CD4-positive, alpha-beta T cell treated with Interleukin-6 for 4 hours (primary cell): ENCODE measurements around the gene AK2.
"Not testable (repeated sequence)": the region's sequence is repeated elsewhere in the genome, so short reads cannot be mapped to it uniquely, and the experiment has no call there.

ENCODE experiments used
- DNase-seq: peaks from one replicate; pipeline ENCODE4 v3.0.0-alpha.2; 2020; ENCODE audit warnings: mixed read lengths

The AK2 gene

GRCh38 chr1:33050221-33051076, 13.8 kb upstream of the AK2 start:
- DNase-seq = no peak

GRCh38 chr1:33049371-33049770, 12.7 kb upstream of the AK2 start:
- DNase-seq = no peak

DNA sequence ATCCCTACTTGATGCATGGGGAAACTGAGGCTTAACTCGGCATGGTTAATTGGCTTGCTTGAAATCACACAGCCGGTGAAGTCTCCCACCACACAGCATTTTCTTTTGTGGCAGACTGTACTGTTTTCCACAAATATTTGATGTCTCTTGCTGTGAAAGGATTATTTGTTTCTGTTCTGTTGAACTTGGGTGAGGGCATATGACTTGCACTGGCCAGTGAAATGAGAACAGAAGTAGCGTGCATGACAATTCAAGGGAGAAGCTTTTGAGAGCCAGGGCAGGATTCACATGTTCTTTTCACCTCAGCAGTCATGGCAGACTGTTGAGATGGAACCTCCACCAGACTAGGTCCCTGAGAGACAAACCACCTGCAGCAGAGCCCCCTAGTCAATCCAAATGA, 11.7 kb upstream of the AK2 start:
- DNase-seq = no peak

- DNase-seq = no peak
These were observed 11.2 kb upstream of the AK2 start for GRCh38 chr1:33047839-33048305.

GRCh38 chr1:33047290-33047689, 10.6 kb upstream of the AK2 start:
- no peak for DNase-seq

GRCh38 chr1:33046234-33046633, 9.6 kb upstream of the AK2 start:
- not testable (repeated sequence) for DNase-seq

GRCh38 chr1:33045814-33046213, 9.1 kb upstream of the AK2 start:
- no peak for DNase-seq

GRCh38 chr1:33045246-33045645, 8.6 kb upstream of the AK2 start:
- no peak for DNase-seq

- DNase-seq = no peak
These were observed 6.8 kb upstream of the AK2 start for GRCh38 chr1:33043267-33044092.

DNA sequence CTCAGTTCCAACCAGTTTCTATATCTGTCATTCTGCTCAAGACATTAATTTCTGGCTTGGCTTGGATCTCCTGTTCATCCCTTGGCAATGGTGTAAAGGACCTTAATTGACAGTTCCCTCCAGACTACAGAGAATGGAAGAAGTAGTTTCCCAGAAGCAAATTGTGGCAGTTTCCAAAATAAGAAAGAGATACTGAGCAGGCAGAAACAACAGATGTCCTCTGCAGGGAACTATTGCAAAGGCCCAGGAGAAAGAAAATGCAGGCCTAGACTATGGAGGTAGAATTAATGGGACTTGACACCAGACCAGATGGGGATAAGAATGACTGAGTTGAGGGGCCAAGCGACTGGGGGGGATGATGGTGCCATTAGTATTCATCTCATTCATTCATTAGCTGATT, 6.1 kb upstream of the AK2 start:
- DNase-seq = no peak

- DNase-seq = no peak
These were observed 4.3 kb upstream of the AK2 start for GRCh38 chr1:33041026-33041425.

DNA sequence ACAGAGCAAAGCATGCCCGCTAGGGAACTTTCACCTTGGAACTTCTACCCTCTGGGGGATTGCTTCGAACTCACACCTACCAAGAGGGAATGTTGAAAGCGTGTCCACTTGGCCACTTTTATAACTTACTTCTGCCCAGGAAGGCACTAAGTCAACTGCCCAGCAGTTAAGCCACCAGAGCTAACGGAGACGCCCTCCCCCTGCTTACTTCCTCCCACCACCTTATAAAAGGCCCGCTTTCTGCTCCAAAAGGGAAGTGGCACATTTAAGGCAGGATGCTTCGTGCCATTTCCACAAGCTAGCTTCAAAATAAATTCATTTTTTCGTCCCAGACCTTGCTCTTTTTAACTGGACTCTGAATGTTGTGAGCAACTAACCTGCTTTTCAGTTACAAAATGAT, 3.2 kb upstream of the AK2 start:
- DNase-seq = no peak

- no peak for DNase-seq
These were observed 595 bp downstream of the AK2 start for GRCh38 chr1:33036051-33036525.

DNA sequence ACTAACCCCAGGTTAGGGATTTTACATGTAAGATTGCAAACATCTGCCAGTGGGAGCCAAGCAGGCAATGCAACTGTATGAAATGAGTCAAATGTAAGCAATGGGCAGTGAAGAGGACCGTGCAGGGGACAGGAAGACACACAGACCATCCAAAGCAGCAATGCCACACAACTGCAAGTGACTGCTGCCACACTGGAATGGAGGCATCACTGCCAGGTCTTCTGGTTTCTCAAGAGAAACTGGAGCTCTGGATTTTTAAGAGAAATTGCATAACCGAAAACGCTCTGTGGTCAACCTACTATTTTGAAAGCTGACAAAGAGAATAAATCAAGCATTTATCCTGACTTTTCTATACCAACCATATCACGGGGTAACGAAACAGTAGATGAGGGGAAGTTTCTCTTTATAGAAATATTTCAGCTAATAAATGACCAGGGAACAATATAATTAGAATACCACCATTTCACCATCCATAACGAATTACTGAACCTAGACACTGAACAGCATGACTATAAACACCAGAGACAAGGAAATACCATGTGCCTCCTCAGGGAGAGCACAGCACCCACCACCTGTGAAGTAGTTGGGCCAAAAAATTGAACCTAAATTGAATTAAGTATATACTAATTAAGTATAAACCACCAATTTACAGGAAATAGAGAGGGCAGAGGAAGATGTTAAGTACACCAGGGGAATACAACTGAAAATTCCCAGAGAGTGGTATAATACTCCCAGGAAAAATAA, 4.4 kb downstream of the AK2 start:
- no peak for DNase-seq

GRCh38 chr1:33031506-33031905, 5.2 kb downstream of the AK2 start:
- DNase-seq = no peak

DNA sequence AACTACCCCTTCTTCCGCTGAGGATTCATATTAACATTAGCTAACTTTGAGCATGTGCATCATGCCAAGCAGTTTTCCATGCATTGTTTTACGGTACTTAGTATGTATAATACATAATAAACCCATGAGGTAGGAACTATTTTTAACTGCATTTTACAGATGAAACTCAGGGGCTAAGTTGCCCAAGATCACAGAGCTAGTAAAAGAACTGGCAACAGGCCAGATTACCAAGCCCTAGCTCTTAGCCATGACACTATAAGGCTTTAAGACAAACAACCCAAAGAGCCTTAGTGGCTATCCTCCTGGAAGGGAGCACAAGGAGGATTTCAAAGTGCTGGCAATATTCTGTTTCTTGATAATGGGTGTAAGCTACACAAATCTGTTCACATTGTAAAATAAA, 6.1 kb downstream of the AK2 start:
- DNase-seq = no peak

DNA sequence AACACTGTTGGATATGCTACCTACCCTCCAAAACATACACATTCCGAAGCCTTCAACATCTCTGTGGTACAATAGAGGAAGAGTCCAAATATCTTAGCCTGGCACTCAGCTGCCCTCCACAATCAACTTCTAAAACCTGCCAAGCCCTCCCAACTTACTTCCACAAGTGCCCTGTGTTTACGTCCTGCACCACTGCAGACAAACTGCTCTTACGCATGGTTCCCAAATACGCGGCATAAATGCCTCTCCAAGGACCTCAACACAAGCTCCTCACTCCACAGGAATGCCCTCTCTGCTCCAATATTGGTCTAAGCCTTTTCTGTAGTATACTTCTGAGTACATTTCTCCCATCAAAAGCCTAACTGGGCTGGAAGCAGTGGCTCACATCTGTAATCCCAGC, 6.8 kb downstream of the AK2 start:
- no peak for DNase-seq

DNA sequence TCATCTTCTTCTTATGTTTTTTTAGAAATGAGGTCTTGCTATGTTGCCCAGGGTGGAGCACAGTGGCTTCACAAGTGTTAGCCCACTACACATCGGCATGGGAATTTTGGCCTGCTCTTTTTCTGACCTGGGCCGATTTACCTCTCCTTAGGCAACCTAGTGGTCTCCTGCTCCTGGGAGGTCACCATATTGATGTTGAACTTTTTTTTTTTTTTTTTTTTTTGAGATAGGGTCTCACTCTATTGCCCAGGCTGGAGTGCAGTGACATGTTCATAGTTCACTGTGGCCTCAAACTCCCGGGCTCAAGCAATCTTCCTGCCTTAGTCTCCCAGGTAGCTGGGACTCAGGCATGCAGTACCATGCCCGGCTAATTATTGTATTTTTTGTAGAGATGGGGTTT, 7.5 kb downstream of the AK2 start:
- no peak for DNase-seq

GRCh38 chr1:33025761-33026160, 10.9 kb downstream of the AK2 start:
- DNase-seq = no peak

- no peak for DNase-seq
These were observed 11.5 kb downstream of the AK2 start for GRCh38 chr1:33025180-33025569.

- not testable (repeated sequence) for DNase-seq
These were observed 12.1 kb downstream of the AK2 start for GRCh38 chr1:33024430-33025179.

- no peak for DNase-seq
These were observed 14.0 kb downstream of the AK2 start for GRCh38 chr1:33022650-33023200.
